T-helper 2 cell treated with Interferon-gamma antibody and Interleukin-4, amounts not matched to agents 5 μg/mL and 100 μg/mL, for 36 hours (primary cell): ENCODE results near the gene DNAJB6.
A peak's percentile ranks its signal among the peaks of the same experiment; 100 is the strongest.
"Not testable (repeated sequence)": the region's sequence is repeated elsewhere in the genome, so short reads cannot be mapped to it uniquely, and the experiment has no call there.

Experiments
- DNase-seq: peaks from one replicate; pipeline ENCODE4 v3.0.0; 2021; ENCODE audit warnings: low spot score
- H3K27ac Mint-ChIP-seq: one replicate; pipeline ENCODE4 v1.8.0; 2021; ENCODE audit warnings: mild to moderate bottlenecking, mixed read lengths
- H3K27me3 Mint-ChIP-seq: one replicate; pipeline ENCODE4 v1.8.0; 2021; ENCODE audit warnings: low read depth, mixed read lengths
- H3K36me3 Mint-ChIP-seq: one replicate; pipeline ENCODE4 v1.8.0; 2021; ENCODE audit warnings: low read depth, mixed read lengths
- H3K4me1 Mint-ChIP-seq: one replicate; pipeline ENCODE4 v1.8.0; 2021; ENCODE audit warnings: low read depth, mixed read lengths
- H3K4me3 Mint-ChIP-seq: one replicate; pipeline ENCODE4 v1.8.0; 2022; ENCODE audit warnings: mild to moderate bottlenecking, moderate library complexity, mixed read lengths
- H3K9me3 Mint-ChIP-seq: one replicate; pipeline ENCODE4 v1.8.0; 2021; ENCODE audit warnings: mixed read lengths

Gene DNAJB6

GRCh38 chr7:157441023-157441399, 104.2 kb downstream of the DNAJB6 start:
- no peak overlapping the region for H3K27ac Mint-ChIP-seq
- DNase-seq: no peak
- no peaks in the 10 kb centered on the region for H3K36me3 Mint-ChIP-seq
- no peaks in the 10 kb centered on the region for H3K9me3 Mint-ChIP-seq
- H3K4me1 Mint-ChIP-seq: no peaks in the 10 kb centered on the region
- no peak overlapping the region for H3K4me3 Mint-ChIP-seq
- H3K27me3 Mint-ChIP-seq: no peaks in the 10 kb centered on the region

- no peaks in the 10 kb centered on the region for H3K36me3 Mint-ChIP-seq
- no peaks in the 10 kb centered on the region for H3K27me3 Mint-ChIP-seq
- no peak overlapping the region for H3K27ac Mint-ChIP-seq
These were observed 105.7 kb downstream of the DNAJB6 start for GRCh38 chr7:157442456-157442855.

GRCh38 chr7:157442993-157443831, 106.4 kb downstream of the DNAJB6 start:
- Mint-ChIP-seq H3K9me3 (no peaks in the 10 kb centered on the region), H3K4me3 (no peak overlapping the region), H3K27me3 (no peaks in the 10 kb centered on the region), H3K4me1 (no peaks in the 10 kb centered on the region), H3K27ac (no peak overlapping the region), H3K36me3 (no peaks in the 10 kb centered on the region)
- DNase-seq: no peak

More at GRCh38 chr7:157442456-157442855, 105.7 kb downstream of the DNAJB6 start:
- Mint-ChIP-seq H3K4me3 (no peak overlapping the region), H3K4me1 (no peaks in the 10 kb centered on the region), H3K9me3 (no peaks in the 10 kb centered on the region)
- DNase-seq: no peak

GRCh38 chr7:157444011-157444842, 107.4 kb downstream of the DNAJB6 start:
- no peaks in the 10 kb centered on the region for H3K36me3 Mint-ChIP-seq

GRCh38 chr7:157444843-157445135, 108.0 kb downstream of the DNAJB6 start:
- Mint-ChIP-seq H3K4me3 (no peak overlapping the region), H3K27me3 (no peaks in the 10 kb centered on the region), H3K27ac (no peak overlapping the region), H3K4me1 (no peaks in the 10 kb centered on the region), H3K9me3 (no peaks in the 10 kb centered on the region), H3K36me3 (no peaks in the 10 kb centered on the region)
- DNase-seq: no peak

More at GRCh38 chr7:157444011-157444842, 107.4 kb downstream of the DNAJB6 start:
- H3K27ac Mint-ChIP-seq: no peak overlapping the region
- DNase-seq: no peak
- H3K27me3 Mint-ChIP-seq: no peaks in the 10 kb centered on the region
- no peak overlapping the region for H3K4me3 Mint-ChIP-seq
- no peaks in the 10 kb centered on the region for H3K4me1 Mint-ChIP-seq
- H3K9me3 Mint-ChIP-seq: no peaks in the 10 kb centered on the region

GRCh38 chr7:157445246-157445955, 108.6 kb downstream of the DNAJB6 start:
- H3K27ac Mint-ChIP-seq: no peak overlapping the region
- no peak overlapping the region for H3K4me3 Mint-ChIP-seq
- H3K36me3 Mint-ChIP-seq: no peaks in the 10 kb centered on the region
- no peak for DNase-seq
- H3K27me3 Mint-ChIP-seq: peaks cover 4% of the 10 kb centered on the region
- H3K9me3 Mint-ChIP-seq: no peaks in the 10 kb centered on the region
- no peaks in the 10 kb centered on the region for H3K4me1 Mint-ChIP-seq

GRCh38 chr7:157445956-157446295, 109.1 kb downstream of the DNAJB6 start:
- no peak for DNase-seq
- H3K4me1 Mint-ChIP-seq: no peaks in the 10 kb centered on the region
- peaks cover 7% of the 10 kb centered on the region for H3K27me3 Mint-ChIP-seq
- H3K36me3 Mint-ChIP-seq: no peaks in the 10 kb centered on the region
- H3K9me3 Mint-ChIP-seq: no peaks in the 10 kb centered on the region
- no peak overlapping the region for H3K27ac Mint-ChIP-seq
- H3K4me3 Mint-ChIP-seq: no peak overlapping the region

GRCh38 chr7:157446322-157446721, 109.5 kb downstream of the DNAJB6 start:
- H3K4me1 Mint-ChIP-seq: no peaks in the 10 kb centered on the region
- no peak overlapping the region for H3K27ac Mint-ChIP-seq
- DNase-seq: no peak
- H3K9me3 Mint-ChIP-seq: no peaks in the 10 kb centered on the region
- no peak overlapping the region for H3K4me3 Mint-ChIP-seq
- no peaks in the 10 kb centered on the region for H3K36me3 Mint-ChIP-seq
- H3K27me3 Mint-ChIP-seq: peaks cover 10% of the 10 kb centered on the region

- DNase-seq, H3K27ac Mint-ChIP-seq, H3K36me3 Mint-ChIP-seq, H3K4me1 Mint-ChIP-seq, H3K4me3 Mint-ChIP-seq: not testable (repeated sequence)
- H3K9me3 Mint-ChIP-seq: peaks cover 10% of the 10 kb centered on the region
- peaks cover 32% of the 10 kb centered on the region for H3K27me3 Mint-ChIP-seq
These were observed 117.2 kb downstream of the DNAJB6 start for GRCh38 chr7:157454003-157454402.

- H3K36me3 Mint-ChIP-seq: no peaks in the 10 kb centered on the region
- H3K4me3 Mint-ChIP-seq: no peak overlapping the region
- H3K9me3 Mint-ChIP-seq: peaks cover 10% of the 10 kb centered on the region
- H3K4me1 Mint-ChIP-seq: peaks cover 6% of the 10 kb centered on the region
- peaks cover 20% of the 10 kb centered on the region for H3K27me3 Mint-ChIP-seq
- peak overlapping the region; percentile 49 for H3K27ac Mint-ChIP-seq
- no peak for DNase-seq
These were observed 120.8 kb downstream of the DNAJB6 start for GRCh38 chr7:157457355-157458253.

- no peak for DNase-seq
- Mint-ChIP-seq H3K27ac (no peak overlapping the region), H3K9me3 (peaks cover 5% of the 10 kb centered on the region), H3K4me3 (no peak overlapping the region), H3K27me3 (peaks cover 15% of the 10 kb centered on the region), H3K4me1 (peaks cover 9% of the 10 kb centered on the region), H3K36me3 (no peaks in the 10 kb centered on the region)
These were observed 121.4 kb downstream of the DNAJB6 start for GRCh38 chr7:157458254-157458633.

- peaks cover 11% of the 10 kb centered on the region for H3K27me3 Mint-ChIP-seq
- H3K27ac Mint-ChIP-seq: no peak overlapping the region
- no peaks in the 10 kb centered on the region for H3K36me3 Mint-ChIP-seq
- no peak overlapping the region for H3K4me3 Mint-ChIP-seq
- no peaks in the 10 kb centered on the region for H3K9me3 Mint-ChIP-seq
- peaks cover 9% of the 10 kb centered on the region for H3K4me1 Mint-ChIP-seq
- DNase-seq: no peak
These were observed 123.2 kb downstream of the DNAJB6 start for GRCh38 chr7:157459966-157460365.

- H3K9me3 Mint-ChIP-seq: no peaks in the 10 kb centered on the region
- no peaks in the 10 kb centered on the region for H3K36me3 Mint-ChIP-seq
- H3K27ac Mint-ChIP-seq: no peak overlapping the region
- peaks cover 13% of the 10 kb centered on the region for H3K27me3 Mint-ChIP-seq
- no peak overlapping the region for H3K4me3 Mint-ChIP-seq
- DNase-seq: no peak
- peaks cover 9% of the 10 kb centered on the region for H3K4me1 Mint-ChIP-seq
These were observed 123.9 kb downstream of the DNAJB6 start for GRCh38 chr7:157460721-157461120.
